Amniotic stem cell (primary cell): ENCODE results near the gene PHTF1.
"Not testable (repeated sequence)": the region's sequence is repeated elsewhere in the genome, so short reads cannot be mapped to it uniquely, and the experiment has no call there.

Experiments
- DNase-seq: peaks from one replicate; lab custom pipeline; 2025; lab: John Stamatoyannopoulos, UW

The PHTF1 gene

DNA sequence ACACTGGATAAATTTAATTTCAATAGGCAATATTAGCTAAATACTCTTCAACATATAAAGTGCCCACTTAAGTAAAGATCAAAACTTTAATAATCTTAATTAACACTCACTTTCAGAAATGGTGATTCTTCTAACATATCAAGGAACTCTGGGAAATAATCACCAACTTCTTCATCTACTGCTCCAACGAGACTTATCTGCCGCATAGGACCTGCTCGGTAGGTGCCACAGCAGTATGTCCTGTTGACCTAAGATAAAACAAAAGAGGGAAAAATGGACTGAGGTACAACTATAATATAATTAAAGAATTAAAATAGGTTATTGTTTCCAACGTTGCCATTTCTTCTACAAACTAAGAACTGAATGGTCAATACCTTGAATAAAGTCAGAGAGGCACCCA lies 18.3 kb upstream of the PHTF1 start:
- no peak for DNase-seq

GRCh38 chr1:113770031-113770430 lies 10.7 kb upstream of the PHTF1 start:
- no peak for DNase-seq

DNA sequence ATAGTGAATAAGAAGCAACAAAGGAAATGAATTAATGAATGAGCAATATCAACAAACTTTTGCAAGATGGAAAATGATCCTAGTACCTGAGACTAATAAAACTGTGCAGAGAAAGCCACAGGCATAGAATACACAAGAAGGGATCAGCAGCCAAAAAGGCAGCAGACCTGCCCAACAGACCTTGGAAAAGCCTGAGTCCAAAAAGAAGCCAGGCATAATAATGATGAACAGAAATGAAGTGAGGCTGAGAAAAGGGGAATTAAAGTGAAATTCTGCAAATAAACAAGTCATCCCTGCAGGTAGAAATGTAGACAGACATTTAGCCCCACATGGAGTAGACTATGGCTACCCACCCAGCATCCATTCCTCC lies 10.3 kb upstream of the PHTF1 start:
- no peak for DNase-seq

GRCh38 chr1:113768916-113769600 lies 9.8 kb upstream of the PHTF1 start:
- no peak for DNase-seq

GRCh38 chr1:113765306-113766230 lies 6.3 kb upstream of the PHTF1 start:
- no peak for DNase-seq

DNA sequence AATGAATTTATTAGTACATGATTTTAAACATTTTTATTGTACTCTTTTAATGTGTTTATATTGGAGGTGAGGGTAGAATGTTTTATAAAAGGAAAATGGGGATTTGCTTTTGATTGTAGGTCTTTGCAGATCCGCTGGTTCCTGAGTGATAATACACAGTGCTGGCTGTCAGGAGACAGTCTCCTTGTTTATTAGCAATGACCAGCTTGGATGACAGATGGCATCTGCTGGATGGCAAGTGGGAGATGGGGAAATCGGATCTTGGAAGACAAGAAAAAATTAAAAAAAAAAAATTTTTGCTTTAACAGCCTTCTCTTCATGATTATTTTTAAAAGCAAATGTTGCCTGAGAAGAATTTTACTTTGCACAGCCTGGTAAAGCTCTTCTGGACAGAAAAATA lies 4.4 kb upstream of the PHTF1 start:
- no peak for DNase-seq

DNA sequence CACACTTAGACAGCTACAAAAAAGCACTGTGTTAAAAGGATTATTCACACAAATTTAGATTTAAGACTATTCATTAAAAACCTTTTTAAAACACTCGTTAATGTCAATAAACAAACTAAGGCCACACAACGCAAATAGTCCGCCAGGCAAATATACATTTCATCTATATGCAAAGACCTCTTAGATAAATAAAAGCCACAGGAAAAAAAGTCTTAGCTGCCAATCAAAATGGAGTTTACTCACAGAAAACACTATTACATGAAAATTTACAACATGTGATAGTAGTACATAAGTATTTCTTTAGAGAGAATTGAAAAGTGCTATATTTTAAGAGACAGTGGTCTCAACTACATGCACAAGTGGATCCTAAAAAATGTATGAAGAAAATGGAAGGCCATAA lies 2.7 kb upstream of the PHTF1 start:
- DNase-seq = no peak

GRCh38 chr1:113760102-113761080 lies 1.1 kb upstream of the PHTF1 start:
- no peak for DNase-seq

DNA sequence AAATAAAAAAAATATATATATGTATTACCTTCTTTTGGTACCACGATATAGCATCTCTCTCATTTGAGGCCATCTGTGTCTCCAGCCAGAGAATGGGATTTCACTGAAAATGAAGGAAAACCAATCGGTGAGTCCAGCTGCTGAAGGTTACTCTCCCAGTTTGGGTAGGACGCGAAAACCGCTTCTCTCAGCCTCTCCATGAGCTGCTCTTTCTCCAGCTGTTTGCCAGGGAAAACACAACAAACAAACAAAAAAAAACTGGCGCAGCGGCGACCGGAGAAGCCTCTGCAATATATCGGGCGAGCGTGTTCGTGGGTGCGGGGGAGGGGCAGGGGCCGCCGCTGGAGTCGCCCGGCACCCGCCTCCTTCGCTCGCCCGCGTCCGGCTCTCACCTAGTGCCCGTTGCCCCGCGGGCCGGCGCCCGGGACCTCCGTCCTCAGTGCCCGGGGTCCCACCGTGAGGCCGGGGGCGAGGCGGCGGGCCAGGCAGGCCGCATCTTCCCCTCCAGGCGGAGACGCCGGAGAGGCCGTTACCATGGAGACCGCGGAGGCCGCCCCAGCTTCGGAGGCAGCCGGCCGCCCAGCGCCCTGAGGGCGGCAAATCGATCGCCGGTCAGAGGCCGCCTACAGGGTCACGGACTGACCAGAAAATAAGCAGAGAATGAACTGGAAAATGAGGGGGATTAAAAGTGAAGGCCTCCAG lies 504 bp downstream of the PHTF1 start:
- DNase-seq = peak; percentile 13

GRCh38 chr1:113756461-113756860 lies 2.8 kb downstream of the PHTF1 start:
- DNase-seq = no peak

- DNase-seq = not testable (repeated sequence)
These were observed 6.0 kb downstream of the PHTF1 start for GRCh38 chr1:113753333-113753732.

- DNase-seq = no peak
These were observed 7.8 kb downstream of the PHTF1 start for GRCh38 chr1:113751516-113751915.

GRCh38 chr1:113751114-113751513 lies 8.2 kb downstream of the PHTF1 start:
- DNase-seq = no peak

- no peak for DNase-seq
These were observed 9.9 kb downstream of the PHTF1 start for GRCh38 chr1:113749402-113749801.

DNA sequence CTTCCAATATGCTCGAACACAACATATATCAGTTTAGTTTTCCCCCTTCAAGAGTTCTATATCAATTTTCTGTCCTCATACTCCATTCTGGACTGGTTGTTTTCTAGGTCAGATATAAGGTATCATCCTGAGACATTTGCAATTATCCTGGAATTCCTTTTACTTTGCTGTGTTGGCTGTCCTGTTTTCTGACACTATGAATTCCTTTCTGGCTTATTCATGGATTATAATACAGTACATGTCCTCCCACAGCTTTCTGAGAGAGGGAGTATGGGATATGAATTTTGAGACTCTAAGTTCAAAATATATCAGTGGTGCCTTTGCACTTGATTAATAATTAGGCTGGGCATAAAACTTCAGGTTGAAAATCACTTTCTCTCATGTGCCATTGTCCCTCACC lies 11.9 kb downstream of the PHTF1 start:
- peak; percentile 2 for DNase-seq

DNA sequence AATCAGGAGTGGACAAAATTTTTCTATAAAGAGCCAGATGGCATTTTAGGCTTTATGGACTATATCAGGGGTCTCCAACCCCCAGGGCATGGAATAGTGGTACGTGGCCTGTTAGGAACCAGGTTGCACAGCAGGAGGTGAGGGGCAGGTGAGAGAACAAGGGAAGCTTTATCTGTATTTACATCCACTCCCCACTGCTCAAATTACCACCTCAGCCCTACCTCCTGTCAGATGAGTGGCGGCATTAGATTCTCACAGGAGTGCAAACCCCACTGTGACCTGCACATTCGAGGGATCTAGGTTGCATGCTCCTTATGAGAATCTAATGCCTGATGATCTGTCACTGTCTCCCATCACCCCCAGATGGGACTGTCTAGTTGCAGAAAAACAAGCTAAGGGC lies 13.9 kb downstream of the PHTF1 start:
- no peak for DNase-seq

GRCh38 chr1:113744114-113744513 lies 15.2 kb downstream of the PHTF1 start:
- DNase-seq = no peak

GRCh38 chr1:113742515-113742914 lies 16.8 kb downstream of the PHTF1 start:
- DNase-seq = no peak

DNA sequence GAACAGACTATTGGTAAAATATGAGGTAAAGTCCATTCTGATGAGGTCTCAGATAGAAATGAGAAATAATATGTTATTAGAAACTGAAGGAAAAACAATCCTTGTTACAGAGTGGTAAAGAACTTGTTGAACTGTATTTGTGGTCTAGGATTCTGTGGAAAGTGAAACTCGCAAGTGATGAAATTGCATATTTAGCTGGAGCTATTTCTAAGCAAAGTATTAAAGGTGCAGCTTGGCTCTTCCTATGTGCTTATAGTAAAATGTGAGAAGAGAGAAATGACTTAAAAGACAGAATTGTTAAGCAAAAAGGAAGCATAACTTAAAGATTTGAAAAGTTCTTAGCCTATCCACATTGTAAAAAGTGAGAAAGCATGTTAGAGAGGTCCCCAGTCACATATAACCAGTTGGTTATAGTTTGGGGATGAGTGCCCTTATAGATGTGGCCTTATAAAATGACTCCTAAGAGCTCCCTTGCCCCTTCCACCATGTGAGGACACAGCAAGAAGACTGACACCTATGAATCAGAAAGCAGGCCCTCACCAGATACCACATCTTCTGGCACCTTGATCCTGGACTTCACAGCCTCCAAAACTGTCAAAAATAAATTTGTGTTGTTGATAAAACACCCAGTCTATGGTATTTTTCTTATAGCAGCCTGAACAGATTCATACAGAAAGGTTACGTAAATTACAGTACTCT lies 24.8 kb downstream of the PHTF1 start:
- DNase-seq = no peak

- DNase-seq = no peak
These were observed 26.5 kb downstream of the PHTF1 start for GRCh38 chr1:113732802-113733201.

GRCh38 chr1:113721010-113721409 lies 38.3 kb downstream of the PHTF1 start:
- no peak for DNase-seq
